ENCODE measurements around the gene VGLL2. TPM values are rescaled to one million over a fixed set of nuclear protein-coding genes. Genes with fewer than 3 reads are reported as not detected.

The VGLL2 gene
- not detected for total RNA-seq

GRCh38 chr6:117265410-117266256 is at the start of gene VGLL2:
TSS of gene VGLL2 (plus strand) at chr6:117265558. CDS start at chr6:117265764, 206 bp downstream.
- intact Hi-C loops (cut with DNase I): no loop called here
- WGBS: 3% methylated on average over 34 of the region's 63 CpGs
- Histone ChIP-seq H3K27ac (replicated peaks in 1 of 4) (no peak within 1 kb of the TSS), H3K9me3 (no peaks in the 10 kb centered on the region), H3K4me3 (peak within 1 kb of the TSS; percentile 51 to 59 (median 52)), H3K4me1 (peaks cover 23 to 39% (median 35%) of the 10 kb centered on the region in 4 donors), H3K36me3 (no peaks in the 10 kb centered on the region), H3K27me3 (peaks cover 4 to 96% (median 65%) of the 10 kb centered on the region in 4 donors)
- TF ChIP-seq POLR2A (IDR thresholded peaks at IDR 0.05; ENCODE audit: low read depth) (no peak), CTCF (IDR thresholded peaks at IDR 0.05) (peak in 1 of 3 experiments; percentile 17)
- DNase-seq (ENCODE audit: extremely low spot score): peak; percentile 82

- no peak for DNase-seq (ENCODE audit: extremely low spot score)
- Histone ChIP-seq H3K4me3 (no peak overlapping the region), H3K9me3 (no peaks in the 10 kb centered on the region), H3K27ac (replicated peaks in 1 of 4) (no peak overlapping the region), H3K36me3 (no peaks in the 10 kb centered on the region), H3K27me3 (no peaks in the 10 kb centered on the region), H3K4me1 (no peaks in the 10 kb centered on the region)
- WGBS: 84% methylated on average over 3 of the region's 3 CpGs
- no peak for TF ChIP-seq POLR2AphosphoS5 (IDR thresholded peaks at IDR 0.05)
- TF ChIP-seq POLR2A (IDR thresholded peaks at IDR 0.05; ENCODE audit: low read depth): no peak
- no peak for TF ChIP-seq EP300 (IDR thresholded peaks at IDR 0.05)
- no peak for TF ChIP-seq CTCF (IDR thresholded peaks at IDR 0.05)
- intact Hi-C loops (cut with DNase I): no loop called here
Measured at GRCh38 chr6:117222861-117223260, 42.5 kb upstream of the VGLL2 start.

- Histone ChIP-seq H3K27ac (replicated peaks in 1 of 4) (no peak overlapping the region), H3K36me3 (no peaks in the 10 kb centered on the region), H3K4me3 (no peak overlapping the region), H3K9me3 (no peaks in the 10 kb centered on the region), H3K4me1 (no peaks in the 10 kb centered on the region), H3K27me3 (no peaks in the 10 kb centered on the region)
- intact Hi-C loops (cut with DNase I): no loop called here
- no peak for TF ChIP-seq POLR2A (IDR thresholded peaks at IDR 0.05; ENCODE audit: low read depth)
- TF ChIP-seq EP300 (IDR thresholded peaks at IDR 0.05): no peak
- TF ChIP-seq POLR2AphosphoS5 (IDR thresholded peaks at IDR 0.05): no peak
- TF ChIP-seq CTCF (IDR thresholded peaks at IDR 0.05): no peak
- DNase-seq (ENCODE audit: extremely low spot score): no peak
- WGBS: 86% methylated on average over 1 of the region's 1 CpG
Measured at GRCh38 chr6:117226778-117227177, 38.6 kb upstream of the VGLL2 start.

- no peak for TF ChIP-seq EP300 (IDR thresholded peaks at IDR 0.05)
- TF ChIP-seq POLR2AphosphoS5 (IDR thresholded peaks at IDR 0.05): no peak
- TF ChIP-seq CTCF (IDR thresholded peaks at IDR 0.05): no peak
- no peak for TF ChIP-seq POLR2A (IDR thresholded peaks at IDR 0.05; ENCODE audit: low read depth)
- intact Hi-C loops (cut with DNase I): no loop called here
- 52% methylated on average over 3 of the region's 3 CpGs for WGBS
- no peak for DNase-seq (ENCODE audit: extremely low spot score)
- no peak overlapping the region for H3K27ac ChIP-seq (replicated peaks in 1 of 4)
- no peaks in the 10 kb centered on the region for H3K4me1 ChIP-seq
- H3K9me3 ChIP-seq: no peaks in the 10 kb centered on the region
- no peaks in the 10 kb centered on the region for H3K27me3 ChIP-seq
- H3K4me3 ChIP-seq: no peak overlapping the region
- no peaks in the 10 kb centered on the region for H3K36me3 ChIP-seq
Measured at GRCh38 chr6:117227245-117227962, 38.0 kb upstream of the VGLL2 start.
